A673 (cell line): ENCODE data around the gene KLC4. TPM values are rescaled to one million over a fixed set of nuclear protein-coding genes. Genes with fewer than 3 reads are reported as not detected.
A peak's percentile ranks its signal among the peaks of the same experiment; 100 is the strongest.

Source experiments
- BruUV-seq: library from RNA; stranded (reverse); fragments of 400-500 nt; replicated peaks from 2 replicates; lab custom pipeline; 2021; lab: Mats Ljungman, UMichigan
- CTCF ChIA-PET: fragments of 300-600 bp; sonication (Branson Sonifier 250); formaldehyde crosslinking; loops from one replicate; lab custom pipeline; 2022; ENCODE audit warnings: antibody characterized with exemption; lab: Charles Lee
- POLR2A ChIA-PET: fragments of 300-600 bp; sonication (Branson Sonifier 250); formaldehyde crosslinking; loops from one replicate; lab custom pipeline; 2022; ENCODE audit warnings: antibody characterized with exemption; ENCODE audit not compliant: low non-redundant PET; lab: Charles Lee
- DNase-seq: peaks from one replicate; pipeline ENCODE4 v3.0.0-alpha.2; 2015; ENCODE audit warnings: low spot score
- H3K27ac ChIP-seq: fragments of 200-600 bp; sonication (generic); 2 replicates; pipeline ENCODE4 v1.5.1; 2016; ENCODE audit warnings: mixed run types, low read depth, mild to moderate bottlenecking, mixed read lengths, antibody characterized with exemption, low read length; ENCODE audit not compliant: poor library complexity, severe bottlenecking
- H3K27me3 ChIP-seq: fragments of 200-600 bp; sonication (generic); replicated peaks from 2 replicates; pipeline ENCODE4 v1.6.1; 2017; ENCODE audit warnings: mixed run types, low read depth, mild to moderate bottlenecking, mixed read lengths, antibody characterized with exemption, low read length; ENCODE audit not compliant: insufficient read depth, poor library complexity
- H3K36me3 ChIP-seq: fragments of 200-600 bp; sonication (generic); 2 replicates; pipeline ENCODE4 v1.6.1; 2016; ENCODE audit warnings: mixed run types, mild to moderate bottlenecking, mixed read lengths, antibody characterized with exemption, low read length; ENCODE audit not compliant: insufficient read depth, poor library complexity, severe bottlenecking
- H3K4me1 ChIP-seq: fragments of 200-600 bp; sonication (generic); 2 replicates; pipeline ENCODE4 v1.6.1; 2017; ENCODE audit warnings: mixed run types, mild to moderate bottlenecking, mixed read lengths, antibody characterized with exemption, low read length; ENCODE audit not compliant: insufficient read depth, poor library complexity, severe bottlenecking
- H3K4me3 ChIP-seq: fragments of 200-600 bp; sonication (generic); 2 replicates; pipeline ENCODE4 v1.5.1; 2016; ENCODE audit warnings: low read depth, mixed run types, mild to moderate bottlenecking, mixed read lengths, low read length; ENCODE audit not compliant: poor library complexity, severe bottlenecking
- H3K9me3 ChIP-seq: fragments of 200-600 bp; sonication (generic); 2 replicates; pipeline ENCODE4 v1.6.1; 2016; ENCODE audit warnings: mixed run types, low read depth, mild to moderate bottlenecking, mixed read lengths, antibody characterized with exemption, low read length; ENCODE audit not compliant: poor library complexity, severe bottlenecking
- EZH2 ChIP-seq: fragments of 200-600 bp; sonication (generic); IDR thresholded peaks from 2 replicates; pipeline ENCODE4 v1.6.1; 2017; ENCODE audit warnings: borderline replicate concordance, low read depth, mild to moderate bottlenecking, mixed read lengths, antibody characterized with exemption, low read length; ENCODE audit not compliant: poor library complexity, severe bottlenecking
- intact Hi-C: fragments of 100-400 bp; cut with micrococcal nuclease; formaldehyde crosslinking; loops from one replicate; pipeline ENCODE4 v1.10.0; 2022; ENCODE audit not compliant: unreplicated experiment
- total RNA-seq: library from RNA; stranded (reverse); gene quantifications from 2 replicates; pipeline ENCODE4 v1.2.3, GENCODE V29; 2021
- TF ChIP-seq, protein P1 (sequence below): fragments of 300-800, 200-600 bp; sonication (generic); conservative IDR thresholded peaks from 2 replicates; pipeline ENCODE4 v1.5.1; 2017; ENCODE audit warnings: low read depth, mild to moderate bottlenecking, antibody characterized with exemption, low read length, moderate library complexity, mixed read lengths

KLC4 gene
- total RNA-seq, 1 experiment from 2014 or later, result 21.3 TPM

GRCh38 chr6:43020052-43020705 is 39.3 kb upstream of the KLC4 start:
- Histone ChIP-seq H3K27me3 (no peaks in the 10 kb centered on the region), H3K27ac (peak overlapping the region; percentile 76), H3K36me3 (peaks cover 45% of the 10 kb centered on the region), H3K9me3 (no peaks in the 10 kb centered on the region), H3K4me1 (peaks cover 15% of the 10 kb centered on the region), H3K4me3 (no peak overlapping the region)
- DNase-seq, result no peak
- intact Hi-C loops, result no loop called here
- POLR2A ChIA-PET, result interaction anchor here (0.6 kb wide), 1 partner anchor 20 kb away, joined by 4 read pairs; no protein-coding TSS in a partner anchor
- no TSS peak for BruUV-seq
- CTCF ChIA-PET, result no interaction called here
- no peak for TF ChIP-seq EZH2
- TF ChIP-seq, protein P1, sequence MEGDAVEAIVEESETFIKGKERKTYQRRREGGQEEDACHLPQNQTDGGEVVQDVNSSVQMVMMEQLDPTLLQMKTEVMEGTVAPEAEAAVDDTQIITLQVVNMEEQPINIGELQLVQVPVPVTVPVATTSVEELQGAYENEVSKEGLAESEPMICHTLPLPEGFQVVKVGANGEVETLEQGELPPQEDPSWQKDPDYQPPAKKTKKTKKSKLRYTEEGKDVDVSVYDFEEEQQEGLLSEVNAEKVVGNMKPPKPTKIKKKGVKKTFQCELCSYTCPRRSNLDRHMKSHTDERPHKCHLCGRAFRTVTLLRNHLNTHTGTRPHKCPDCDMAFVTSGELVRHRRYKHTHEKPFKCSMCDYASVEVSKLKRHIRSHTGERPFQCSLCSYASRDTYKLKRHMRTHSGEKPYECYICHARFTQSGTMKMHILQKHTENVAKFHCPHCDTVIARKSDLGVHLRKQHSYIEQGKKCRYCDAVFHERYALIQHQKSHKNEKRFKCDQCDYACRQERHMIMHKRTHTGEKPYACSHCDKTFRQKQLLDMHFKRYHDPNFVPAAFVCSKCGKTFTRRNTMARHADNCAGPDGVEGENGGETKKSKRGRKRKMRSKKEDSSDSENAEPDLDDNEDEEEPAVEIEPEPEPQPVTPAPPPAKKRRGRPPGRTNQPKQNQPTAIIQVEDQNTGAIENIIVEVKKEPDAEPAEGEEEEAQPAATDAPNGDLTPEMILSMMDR, result no peak

GRCh38 chr6:43020847-43021246 is 38.6 kb upstream of the KLC4 start:
- peaks cover 49% of the 10 kb centered on the region for H3K36me3 ChIP-seq
- no peaks in the 10 kb centered on the region for H3K27me3 ChIP-seq
- ChIA-PET CTCF (no interaction called here), POLR2A (interaction anchor here (0.6 to 0.7 kb wide), 3 partner anchors 42 to 1331 kb away, joined by 3 to 9 read pairs (median 7); partner anchors contain the start of gene PEX6)
- peak; percentile 56 for DNase-seq
- intact Hi-C loops, result no loop called here
- peak overlapping the region; percentile 76 for H3K27ac ChIP-seq
- no TSS peak for BruUV-seq
- H3K4me3 ChIP-seq, result peak overlapping the region; percentile 93
- TF ChIP-seq, protein P1, result no peak
- no peak for TF ChIP-seq EZH2
- H3K4me1 ChIP-seq, result peaks cover 15% of the 10 kb centered on the region
- no peaks in the 10 kb centered on the region for H3K9me3 ChIP-seq

GRCh38 chr6:43021270-43022047 is 38.0 kb upstream of the KLC4 start, which contains the start of gene RRP36:
TSS of gene RRP36 (plus strand) at chr6:43021623. CDS start at chr6:43021655, 32 bp downstream.
- peaks cover 55% of the 10 kb centered on the region for H3K36me3 ChIP-seq

More at GRCh38 chr6:43021270-43022047, 38.0 kb upstream of the KLC4 start, which contains the start of gene RRP36:
- H3K9me3 ChIP-seq, result no peaks in the 10 kb centered on the region
- peaks cover 15% of the 10 kb centered on the region for H3K4me1 ChIP-seq
- BruUV-seq, result TSS peak; percentile 61
- H3K27me3 ChIP-seq, result no peaks in the 10 kb centered on the region
- no peak for TF ChIP-seq EZH2
- TF ChIP-seq, protein P1, result no peak
- DNase-seq, result peak; percentile 88
- intact Hi-C loops, result no loop called here
- ChIA-PET CTCF (no interaction called here), POLR2A (interaction anchor here (0.6 to 0.7 kb wide), 3 partner anchors 42 to 1332 kb away, joined by 3 to 9 read pairs (median 7); partner anchors contain the start of gene PEX6)
- peak within 1 kb of the TSS; percentile 76 for H3K27ac ChIP-seq
- H3K4me3 ChIP-seq, result peak within 1 kb of the TSS; percentile 93
